GM10248 (cell line): ENCODE results near the gene RIF1.

ENCODE experiments used
- CTCF ChIA-PET: fragments of 300-600 bp; sonication (Branson Sonifier 250); formaldehyde crosslinking; extraction: SDS; loops from one replicate; lab custom pipeline; 2021; ENCODE audit warnings: antibody characterized with exemption; lab: Yijun Ruan, JAX
- POLR2A ChIA-PET: fragments of 350-650 bp; sonication (Branson Sonifier 250); formaldehyde crosslinking; extraction: SDS; loops from one replicate; lab custom pipeline; 2020; ENCODE audit warnings: antibody characterized with exemption; lab: Yijun Ruan, JAX
- DNase-seq: peaks from one replicate; pipeline ENCODE4 v3.0.0; 2012; ENCODE audit errors: extremely low spot score
- CTCF ChIP-seq: IDR thresholded peaks from 2 replicates; pipeline ENCODE4 v1.5.1; 2012; ENCODE audit warnings: mild to moderate bottlenecking, low read depth; ENCODE audit errors: extremely low read depth, missing control alignments, control extremely low read depth

Gene RIF1

GRCh38 chr2:151409601-151410484 is at the start of gene RIF1:
TSS of gene RIF1 (plus strand) at chr2:151409902. CDS start at chr2:151410424, 522 bp downstream.
- DNase-seq: peak; percentile 90
- CTCF ChIA-PET: interaction anchor here (0.6 to 1.4 kb wide), 9 partner anchors 12 to 1202 kb away, joined by 3 to 4 read pairs (median 3); no protein-coding TSS in a partner anchor
- TF ChIP-seq CTCF: peak; percentile 43
- POLR2A ChIA-PET: interaction anchor here (0.7 kb wide), 1 partner anchor 147 kb away, joined by 3 read pairs; no protein-coding TSS in a partner anchor

GRCh38 chr2:151361674-151362370 is 47.9 kb upstream of the RIF1 start:
- no peak for DNase-seq
- CTCF ChIA-PET: interaction anchor here (1.0 kb wide), 2 partner anchors 8 to 17 kb away, joined by 3 read pairs; no protein-coding TSS in a partner anchor
- POLR2A ChIA-PET: no interaction called here

GRCh38 chr2:151363709-151364108 is 46.0 kb upstream of the RIF1 start:
- CTCF ChIA-PET: interaction anchor here (1.1 to 1.2 kb wide), 2 partner anchors 101 to 125 kb away, joined by 3 read pairs; no protein-coding TSS in a partner anchor
- POLR2A ChIA-PET: no interaction called here
- TF ChIP-seq CTCF: no peak
- DNase-seq: peak; percentile 44

More at GRCh38 chr2:151361674-151362370, 47.9 kb upstream of the RIF1 start:
- no peak for TF ChIP-seq CTCF

GRCh38 chr2:151367571-151367970 is 42.1 kb upstream of the RIF1 start:
- ChIA-PET CTCF (interaction anchor here (1.8 kb wide), 1 partner anchor 10 kb away, joined by 5 read pairs; no protein-coding TSS in a partner anchor), POLR2A (no interaction called here)
- TF ChIP-seq CTCF: no peak

GRCh38 chr2:151374436-151374835 is 35.3 kb upstream of the RIF1 start:
- ChIA-PET POLR2A (no interaction called here), CTCF (no interaction called here)
- no peak for TF ChIP-seq CTCF
- peak; percentile 31 for DNase-seq

More at GRCh38 chr2:151367571-151367970, 42.1 kb upstream of the RIF1 start:
- no peak for DNase-seq

GRCh38 chr2:151379169-151379568 is 30.5 kb upstream of the RIF1 start:
- no peak for DNase-seq
- TF ChIP-seq CTCF: no peak
- ChIA-PET POLR2A (no interaction called here), CTCF (no interaction called here)
